ENCODE data around the gene COX5B.

The COX5B gene

GRCh38 chr2:97657986-97658690 is 12.3 kb downstream of the COX5B start:
- Histone ChIP-seq H4K12ac (ENCODE audit: low read depth, low read length) (no peak overlapping the region), H3K4me2 (ENCODE audit: low read length) (no peak overlapping the region), H4K8ac (ENCODE audit: low read depth, low read length) (no peak overlapping the region), H3K36me3 (ENCODE audit: control insufficient read depth in 1 of 2, insufficient read depth in 2 of 2, low read length in 2 of 2) (peaks cover 48 to 63% of the 10 kb centered on the region in 2 experiments), H2AK5ac (ENCODE audit: low read length) (no peak overlapping the region), H3K9ac (ENCODE audit: low read length) (no peak overlapping the region), H3K4ac (ENCODE audit: low read depth, low read length) (no peak overlapping the region), H2AFZ (ENCODE audit: insufficient read depth, low read length, poor library complexity) (no peak overlapping the region), H3K4me3 (ENCODE audit: low read depth, low read length) (no peak overlapping the region), H3K79me1 (ENCODE audit: low read length) (peaks cover 5% of the 10 kb centered on the region), H3K27ac (ENCODE audit: low read depth, low read length) (no peak overlapping the region), H3K79me2 (ENCODE audit: control insufficient read depth, insufficient read depth, low read length, poor library complexity) (peaks cover 4% of the 10 kb centered on the region), H2BK5ac (ENCODE audit: low read depth, low read length, poor library complexity) (no peak overlapping the region), H2BK12ac (ENCODE audit: low read length) (no peak overlapping the region), H4K91ac (ENCODE audit: low read depth, low read length) (no peak overlapping the region), H3K9me3 (ENCODE audit: insufficient read depth, low read depth, low read length) (peaks cover 10% of the 10 kb centered on the region), H3K4me1 (ENCODE audit: control insufficient read depth in 1 of 2, insufficient read depth in 2 of 2, low read length in 2 of 2) (peaks cover 18 to 22% of the 10 kb centered on the region in 2 experiments), H3K23ac (ENCODE audit: low read length) (no peak overlapping the region), H3K27me3 (ENCODE audit: insufficient read depth, low read length) (no peaks in the 10 kb centered on the region), H3K18ac (ENCODE audit: low read length) (no peak overlapping the region), H2BK120ac (ENCODE audit: insufficient read depth, low read length, poor library complexity) (no peak overlapping the region), H3K14ac (ENCODE audit: low read length) (no peak overlapping the region)
- no peak for DNase-seq
- WGBS (ENCODE audit: extremely low coverage, insufficient coverage, insufficient read length), result no CpG with 5 or more reads among the region's 37 CpGs

GRCh38 chr2:97658691-97659157 is 12.9 kb downstream of the COX5B start:
- Histone ChIP-seq H2BK12ac (ENCODE audit: low read length) (no peak overlapping the region), H3K4me2 (ENCODE audit: low read length) (no peak overlapping the region), H3K18ac (ENCODE audit: low read length) (no peak overlapping the region), H4K12ac (ENCODE audit: low read depth, low read length) (no peak overlapping the region), H3K79me1 (ENCODE audit: low read length) (peaks cover 11% of the 10 kb centered on the region), H3K27ac (ENCODE audit: low read depth, low read length) (no peak overlapping the region), H3K23ac (ENCODE audit: low read length) (no peak overlapping the region), H2AFZ (ENCODE audit: insufficient read depth, low read length, poor library complexity) (no peak overlapping the region), H3K36me3 (ENCODE audit: control insufficient read depth in 1 of 2, insufficient read depth in 2 of 2, low read length in 2 of 2) (peaks cover 48 to 63% of the 10 kb centered on the region in 2 experiments), H2AK5ac (ENCODE audit: low read length) (no peak overlapping the region), H2BK120ac (ENCODE audit: insufficient read depth, low read length, poor library complexity) (no peak overlapping the region), H3K9me3 (ENCODE audit: insufficient read depth, low read depth, low read length) (peaks cover 10% of the 10 kb centered on the region), H3K79me2 (ENCODE audit: control insufficient read depth, insufficient read depth, low read length, poor library complexity) (peaks cover 8% of the 10 kb centered on the region), H3K4me3 (ENCODE audit: low read depth, low read length) (peak overlapping the region; percentile 26), H3K27me3 (ENCODE audit: insufficient read depth, low read length) (no peaks in the 10 kb centered on the region), H4K8ac (ENCODE audit: low read depth, low read length) (no peak overlapping the region), H3K14ac (ENCODE audit: low read length) (no peak overlapping the region), H3K4ac (ENCODE audit: low read depth, low read length) (no peak overlapping the region), H3K4me1 (ENCODE audit: control insufficient read depth in 1 of 2, insufficient read depth in 2 of 2, low read length in 2 of 2) (peaks cover 18 to 22% of the 10 kb centered on the region in 2 experiments), H2BK5ac (ENCODE audit: low read depth, low read length, poor library complexity) (no peak overlapping the region), H4K91ac (ENCODE audit: low read depth, low read length) (no peak overlapping the region), H3K9ac (ENCODE audit: low read length) (no peak overlapping the region)
- no CpG with 5 or more reads among the region's 13 CpGs for WGBS (ENCODE audit: extremely low coverage, insufficient coverage, insufficient read length)
- no peak for DNase-seq

- Histone ChIP-seq H4K12ac (ENCODE audit: low read depth, low read length) (no peak overlapping the region), H3K9ac (ENCODE audit: low read length) (no peak overlapping the region), H3K18ac (ENCODE audit: low read length) (peak overlapping the region; percentile 6), H3K36me3 (ENCODE audit: control insufficient read depth in 1 of 2, insufficient read depth in 2 of 2, low read length in 2 of 2) (peaks cover 47 to 57% of the 10 kb centered on the region in 2 experiments), H3K27ac (ENCODE audit: low read depth, low read length) (no peak overlapping the region), H2AFZ (ENCODE audit: insufficient read depth, low read length, poor library complexity) (no peak overlapping the region), H3K4me1 (ENCODE audit: control insufficient read depth in 1 of 2, insufficient read depth in 2 of 2, low read length in 2 of 2) (peaks cover 18 to 22% of the 10 kb centered on the region in 2 experiments), H2AK5ac (ENCODE audit: low read length) (no peak overlapping the region), H2BK120ac (ENCODE audit: insufficient read depth, low read length, poor library complexity) (no peak overlapping the region), H3K23ac (ENCODE audit: low read length) (no peak overlapping the region), H3K79me2 (ENCODE audit: control insufficient read depth, insufficient read depth, low read length, poor library complexity) (peaks cover 10% of the 10 kb centered on the region), H3K79me1 (ENCODE audit: low read length) (peaks cover 14% of the 10 kb centered on the region), H3K14ac (ENCODE audit: low read length) (no peak overlapping the region), H3K9me3 (ENCODE audit: insufficient read depth, low read depth, low read length) (peaks cover 6% of the 10 kb centered on the region), H3K4me3 (ENCODE audit: low read depth, low read length) (peak overlapping the region; percentile 11), H3K4ac (ENCODE audit: low read depth, low read length) (no peak overlapping the region), H2BK5ac (ENCODE audit: low read depth, low read length, poor library complexity) (no peak overlapping the region), H3K27me3 (ENCODE audit: insufficient read depth, low read length) (no peaks in the 10 kb centered on the region), H2BK12ac (ENCODE audit: low read length) (no peak overlapping the region), H3K4me2 (ENCODE audit: low read length) (no peak overlapping the region), H4K8ac (ENCODE audit: low read depth, low read length) (no peak overlapping the region), H4K91ac (ENCODE audit: low read depth, low read length) (no peak overlapping the region)
- DNase-seq, result no peak
- no CpG with 5 or more reads among the region's 29 CpGs for WGBS (ENCODE audit: extremely low coverage, insufficient coverage, insufficient read length)
These were observed 13.6 kb downstream of the COX5B start for GRCh38 chr2:97659256-97660043.

GRCh38 chr2:97660044-97660774 is 14.3 kb downstream of the COX5B start:
- no CpG with 5 or more reads among the region's 20 CpGs for WGBS (ENCODE audit: extremely low coverage, insufficient coverage, insufficient read length)
- H3K14ac ChIP-seq (ENCODE audit: low read length), result no peak overlapping the region
- H3K9me3 ChIP-seq (ENCODE audit: insufficient read depth, low read depth, low read length), result peaks cover 2% of the 10 kb centered on the region
- H3K79me2 ChIP-seq (ENCODE audit: control insufficient read depth, insufficient read depth, low read length, poor library complexity), result peaks cover 10% of the 10 kb centered on the region
- no peak overlapping the region for H4K8ac ChIP-seq (ENCODE audit: low read depth, low read length)
- no peak overlapping the region for H3K9ac ChIP-seq (ENCODE audit: low read length)
- peaks cover 18 to 22% of the 10 kb centered on the region in 2 experiments for H3K4me1 ChIP-seq (ENCODE audit: control insufficient read depth in 1 of 2, insufficient read depth in 2 of 2, low read length in 2 of 2)
- peak overlapping the region; percentile 1 for H4K91ac ChIP-seq (ENCODE audit: low read depth, low read length)
- no peak overlapping the region for H2AFZ ChIP-seq (ENCODE audit: insufficient read depth, low read length, poor library complexity)
- no peak overlapping the region for H3K4me3 ChIP-seq (ENCODE audit: low read depth, low read length)
- no peak for DNase-seq
- H2BK120ac ChIP-seq (ENCODE audit: insufficient read depth, low read length, poor library complexity), result no peak overlapping the region
- peaks cover 45 to 50% of the 10 kb centered on the region in 2 experiments for H3K36me3 ChIP-seq (ENCODE audit: control insufficient read depth in 1 of 2, insufficient read depth in 2 of 2, low read length in 2 of 2)
- no peak overlapping the region for H2BK5ac ChIP-seq (ENCODE audit: low read depth, low read length, poor library complexity)
- H2AK5ac ChIP-seq (ENCODE audit: low read length), result no peak overlapping the region
- H3K27me3 ChIP-seq (ENCODE audit: insufficient read depth, low read length), result no peaks in the 10 kb centered on the region
- peak overlapping the region; percentile 15 for H3K18ac ChIP-seq (ENCODE audit: low read length)
- no peak overlapping the region for H3K23ac ChIP-seq (ENCODE audit: low read length)
- H3K4ac ChIP-seq (ENCODE audit: low read depth, low read length), result no peak overlapping the region
- peaks cover 17% of the 10 kb centered on the region for H3K79me1 ChIP-seq (ENCODE audit: low read length)
- no peak overlapping the region for H3K27ac ChIP-seq (ENCODE audit: low read depth, low read length)
- H4K12ac ChIP-seq (ENCODE audit: low read depth, low read length), result no peak overlapping the region
- no peak overlapping the region for H3K4me2 ChIP-seq (ENCODE audit: low read length)
- H2BK12ac ChIP-seq (ENCODE audit: low read length), result no peak overlapping the region

Data from trophoblast cell (in vitro differentiated cells and primary cell).